Measurements from ENCODE around the gene DDIT4. TPM values are rescaled to one million over a fixed set of nuclear protein-coding genes. Genes with fewer than 3 reads are reported as not detected.

DDIT4 gene
- total and polyA plus RNA-seq, 9 of the 15 experiments (the other 6 are each of a cell fraction or from before 2014, with no cell fraction given), result 8.2 to 675 (median 159) TPM

DNA sequence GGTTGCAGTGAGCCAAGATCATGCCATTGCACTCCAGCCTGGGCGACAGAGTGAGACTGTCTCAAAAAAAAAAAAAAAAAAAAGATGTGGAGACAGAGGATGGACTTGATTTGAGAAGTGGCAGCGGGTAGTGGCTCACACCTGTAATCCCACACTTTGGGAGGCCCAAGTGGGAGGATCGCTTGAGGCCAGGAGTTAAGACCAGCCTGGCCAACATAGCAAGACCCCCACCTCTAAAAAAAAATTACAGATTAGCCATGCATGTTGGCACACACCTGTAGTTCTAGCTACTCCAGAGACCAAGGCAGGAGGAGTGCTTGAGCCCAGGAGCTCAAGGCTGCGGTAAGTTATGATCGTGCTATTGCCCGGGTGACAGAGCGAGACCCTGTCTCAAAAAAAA, 33.4 kb upstream of the DDIT4 start:
- in situ Hi-C loops (cut with MboI), result no loop called here
- DNase-seq (ENCODE audit: extremely low read depth in 1 of 4, low spot score in 3 of 4) (no peak), FAIRE-seq (no peak), ATAC-seq (no peak)
- BruUV-seq (replicated peaks), result no TSS peak
- Histone ChIP-seq H4K20me1 (replicated peaks; ENCODE audit: control insufficient read depth, insufficient read depth, low read length) (no peaks in the 10 kb centered on the region), H3K9me3 (replicated peaks; ENCODE audit: control insufficient read depth, insufficient read depth, low read depth, low read length) (no peaks in the 10 kb centered on the region), H3K27me3 (ENCODE audit: control insufficient read depth in 2 of 2, insufficient read depth in 2 of 2, low read length in 2 of 2) (no peaks in the 10 kb centered on the region), H3K4me2 (ENCODE audit: insufficient read depth, low read length) (no peak overlapping the region), H3K9me1 (ENCODE audit: control insufficient read depth, insufficient read depth, low read length) (no peaks in the 10 kb centered on the region), H3K4me1 (replicated peaks in 1 of 2; ENCODE audit: control insufficient read depth in 2 of 2, insufficient read depth in 2 of 2, low read length in 2 of 2) (peaks cover 17 to 22% of the 10 kb centered on the region in 2 experiments), H3K4me3 (no peak overlapping the region), H3K79me2 (ENCODE audit: control insufficient read depth, insufficient read depth, low read length) (no peaks in the 10 kb centered on the region), H3K27ac (ENCODE audit: extremely low read depth, low read depth, low read length) (no peak overlapping the region), H3K36me3 (ENCODE audit: control insufficient read depth, insufficient read depth, low read length) (peaks cover 11% of the 10 kb centered on the region), H3K9ac (ENCODE audit: insufficient read depth in 1 of 2, low read depth in 2 of 2, low read length in 2 of 2) (no peak overlapping the region), H2AFZ (ENCODE audit: low read depth, low read length) (no peak overlapping the region)
- TF ChIP-seq ZNF121 (CRISPR knock-in tag; conservative IDR thresholded peaks at IDR 0.05) (peak; percentile 66), TCF15 (CRISPR knock-in tag; IDR thresholded peaks at IDR 0.05) (no peak), RBM25 (IDR thresholded peaks at IDR 0.05; ENCODE audit: low read depth, low read length, severe bottlenecking) (peak; percentile 12)
- ChIA-PET CTCF (ENCODE audit: low intra/inter-chr PET ratio) (no interaction called here), POLR2A (interaction anchor here (0.7 to 1.0 kb wide), 2 partner anchors 10 to 68 kb away, joined by 3 read pairs; no protein-coding TSS in a partner anchor)
- 85% methylated on average over 6 of the region's 7 CpGs for WGBS (ENCODE audit: insufficient coverage, low coverage, missing lambda C conversion rate)
- intact Hi-C loops (cut with micrococcal nuclease), result no loop called here

DNA sequence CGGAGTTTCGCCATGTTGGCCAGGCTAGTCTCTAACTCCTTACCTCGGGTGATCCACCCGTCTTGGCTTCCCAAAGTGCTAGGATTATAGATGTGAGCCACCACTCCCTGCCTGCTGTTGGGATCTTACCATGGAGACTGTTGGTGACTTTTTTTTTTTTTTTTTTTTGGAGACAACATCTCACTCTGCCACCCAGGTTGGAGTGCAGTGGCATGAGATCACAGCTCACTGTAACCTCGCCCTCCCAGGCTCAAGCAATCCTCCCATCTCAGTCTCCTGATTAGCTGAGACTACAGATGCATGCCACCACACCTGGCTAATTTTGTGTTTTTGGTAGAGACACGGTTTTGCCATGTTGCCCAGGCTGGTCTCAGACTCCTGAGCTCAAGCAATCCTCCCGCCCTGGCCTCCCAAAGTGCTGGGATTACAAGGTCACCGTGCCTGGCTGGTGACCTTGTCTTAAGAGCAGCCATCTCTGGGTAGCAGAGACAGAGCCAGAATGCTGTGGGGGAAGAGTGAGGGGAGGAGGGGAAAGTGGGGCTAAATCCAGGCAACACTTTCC, 32.0 kb upstream of the DDIT4 start:
- WGBS (ENCODE audit: insufficient coverage, low coverage, missing lambda C conversion rate), result 65% methylated on average over 8 of the region's 8 CpGs
- DNase-seq (ENCODE audit: extremely low read depth in 1 of 4, low spot score in 3 of 4), result no peak
- TF ChIP-seq FOXO4 (CRISPR knock-in tag; IDR thresholded peaks at IDR 0.05) (no peak), RB1 (IDR thresholded peaks at IDR 0.05; ENCODE audit: low read depth) (no peak), MEF2A (IDR thresholded peaks at IDR 0.05; ENCODE audit: control insufficient read depth, low read depth, low read length) (no peak), JUN (IDR thresholded peaks at IDR 0.05; ENCODE audit: borderline replicate concordance, low read depth, low read length) (no peak), JUN (CRISPR knock-in tag; IDR thresholded peaks at IDR 0.05; ENCODE audit: borderline replicate concordance) (no peak), ADNP (tag; IDR thresholded peaks at IDR 0.05) (no peak), ZNF280A (IDR thresholded peaks at IDR 0.05; ENCODE audit: low read depth, partially characterized antibody) (no peak), FIP1L1 (IDR thresholded peaks at IDR 0.05; ENCODE audit: low read depth, low read length, poor library complexity, severe bottlenecking) (no peak)

More for the DNA sequence above, 32.0 kb upstream of the DDIT4 start:
- no peak overlapping the region for H3K27ac ChIP-seq (ENCODE audit: extremely low read depth, low read depth, low read length)
- H3K9ac ChIP-seq (ENCODE audit: insufficient read depth in 1 of 2, low read depth in 2 of 2, low read length in 2 of 2), result no peak overlapping the region
- H3K36me3 ChIP-seq (ENCODE audit: control insufficient read depth, insufficient read depth, low read length), result peaks cover 3% of the 10 kb centered on the region; the same call in 2 of the 3 replicates
- ChIA-PET CTCF (ENCODE audit: low intra/inter-chr PET ratio) (no interaction called here), POLR2A (interaction anchor here (0.6 to 1.6 kb wide), 4 partner anchors 9 to 60 kb away, joined by 3 read pairs; no protein-coding TSS in a partner anchor)
- peaks cover 20 to 32% of the 10 kb centered on the region in 2 experiments for H3K4me1 ChIP-seq (replicated peaks in 1 of 2; ENCODE audit: control insufficient read depth in 2 of 2, insufficient read depth in 2 of 2, low read length in 2 of 2)
- no peak overlapping the region for H2AFZ ChIP-seq (ENCODE audit: low read depth, low read length)
- H3K79me2 ChIP-seq (ENCODE audit: control insufficient read depth, insufficient read depth, low read length), result no peaks in the 10 kb centered on the region
- intact Hi-C loops (cut with micrococcal nuclease), result no loop called here
- H3K4me3 ChIP-seq, result no peak overlapping the region
- no peaks in the 10 kb centered on the region for H3K9me3 ChIP-seq (replicated peaks; ENCODE audit: control insufficient read depth, insufficient read depth, low read depth, low read length)
- H4K20me1 ChIP-seq (replicated peaks; ENCODE audit: control insufficient read depth, insufficient read depth, low read length), result no peaks in the 10 kb centered on the region
- ATAC-seq (no peak), FAIRE-seq (no peak)
- no peaks in the 10 kb centered on the region for H3K27me3 ChIP-seq (ENCODE audit: control insufficient read depth in 2 of 2, insufficient read depth in 2 of 2, low read length in 2 of 2)
- H3K9me1 ChIP-seq (ENCODE audit: control insufficient read depth, insufficient read depth, low read length), result no peaks in the 10 kb centered on the region
- BruUV-seq (replicated peaks), result no TSS peak
- in situ Hi-C loops (cut with MboI), result no loop called here
- H3K4me2 ChIP-seq (ENCODE audit: insufficient read depth, low read length), result no peak overlapping the region
